OCI-LY1 (cell line): ENCODE measurements around the gene OR9Q1.

Source experiments
- H2AFZ ChIP-seq: fragments of 200-600 bp; sonication (generic), shearing (Covaris generic); 2 replicates; pipeline ENCODE4 v1.6.0; 2014; ENCODE audit warnings: antibody characterized with exemption, mild to moderate bottlenecking, low read length
- H3F3A ChIP-seq: fragments of 200-600 bp; sonication (generic), shearing (Covaris generic); 2 replicates; pipeline ENCODE4 v1.6.0; 2014; ENCODE audit warnings: mild to moderate bottlenecking, antibody characterized with exemption, low read length, moderate library complexity; ENCODE audit not compliant: insufficient read depth
- H3K27ac ChIP-seq: fragments of 200-600 bp; sonication (generic); 2 replicates; pipeline ENCODE4 v1.5.1; 2014; ENCODE audit warnings: low read length, mixed run types, mild to moderate bottlenecking, low read depth; ENCODE audit not compliant: poor library complexity, severe bottlenecking
- H3K27me3 ChIP-seq: fragments of 200-600 bp; sonication (generic); 2 replicates; pipeline ENCODE4 v1.6.0; 2014; ENCODE audit warnings: antibody characterized with exemption, mild to moderate bottlenecking, low read length, moderate library complexity; ENCODE audit not compliant: insufficient read depth
- H3K36me3 ChIP-seq: fragments of 200-600 bp; sonication (generic); 2 replicates; pipeline ENCODE4 v1.6.1; 2014; ENCODE audit warnings: mild to moderate bottlenecking, antibody characterized with exemption, low read length, moderate library complexity, mixed read lengths; ENCODE audit not compliant: insufficient read depth
- H3K4me1 ChIP-seq: fragments of 200-600 bp; sonication (generic); 2 replicates; pipeline ENCODE4 v1.5.1; 2014; ENCODE audit warnings: mild to moderate bottlenecking, low read length, moderate library complexity; ENCODE audit not compliant: insufficient read depth, severe bottlenecking
- H3K4me2 ChIP-seq: fragments of 200-600 bp; sonication (generic), shearing (Covaris generic); 2 replicates; pipeline ENCODE4 v1.6.1; 2014; ENCODE audit warnings: low read length
- H3K4me3 ChIP-seq: fragments of 200-600 bp; sonication (generic); 2 replicates; pipeline ENCODE4 v1.5.1; 2014; ENCODE audit warnings: low read length, low read depth, mild to moderate bottlenecking, mixed read lengths; ENCODE audit not compliant: poor library complexity, severe bottlenecking
- H3K79me2 ChIP-seq: fragments of 200-600 bp; shearing (Covaris generic); 2 replicates; pipeline ENCODE4 v1.6.1; 2016; ENCODE audit warnings: mixed run types, low read length, mixed read lengths; ENCODE audit not compliant: insufficient read depth
- H3K9ac ChIP-seq: fragments of 200-600 bp; sonication (generic), shearing (Covaris generic); 2 replicates; pipeline ENCODE4 v1.6.1; 2014; ENCODE audit warnings: mild to moderate bottlenecking, low read length, mixed read lengths
- H3K9me2 ChIP-seq: fragments of 200-600 bp; sonication (generic), shearing (Covaris generic); 2 replicates; pipeline ENCODE4 v1.6.1; 2014; ENCODE audit warnings: low read depth, mild to moderate bottlenecking, low read length, mixed read lengths
- H3K9me3 ChIP-seq: fragments of 200-600 bp; shearing (Covaris generic); 2 replicates; pipeline ENCODE4 v1.6.1; 2014; ENCODE audit warnings: low read length, mixed read lengths
- H4K20me1 ChIP-seq: fragments of 200-600 bp; sonication (generic), shearing (Covaris generic); 2 replicates; pipeline ENCODE4 v1.6.0; 2016; ENCODE audit warnings: mild to moderate bottlenecking, low read length; ENCODE audit not compliant: insufficient read depth
- CTCF ChIP-seq: fragments of 200-600 bp; sonication (generic), shearing (Covaris generic); IDR thresholded peaks from 2 replicates; pipeline ENCODE4 v1.5.1; 2017; ENCODE audit warnings: mild to moderate bottlenecking, antibody characterized with exemption, low read length, moderate library complexity, mixed read lengths
- EZH2 ChIP-seq: fragments of 200-600 bp; sonication (generic), shearing (Covaris generic); IDR thresholded peaks from 2 replicates; pipeline ENCODE4 v1.8.0; 2017; ENCODE audit warnings: borderline replicate concordance, mixed run types, mild to moderate bottlenecking, antibody characterized with exemption, low read length, moderate library complexity, mixed read lengths

The OR9Q1 gene

GRCh38 chr11:58133309-58134076 lies 109.8 kb downstream of the OR9Q1 start:
- no peak for TF ChIP-seq EZH2
- TF ChIP-seq CTCF, result no peak
- Histone ChIP-seq H3K27ac (no peak overlapping the region), H3K9me2 (no peaks in the 10 kb centered on the region)

GRCh38 chr11:58134151-58134550 lies 110.5 kb downstream of the OR9Q1 start:
- H3K36me3 ChIP-seq, result no peaks in the 10 kb centered on the region
- no peak overlapping the region for H3K4me2 ChIP-seq
- no peak overlapping the region for H3K4me3 ChIP-seq
- no peaks in the 10 kb centered on the region for H4K20me1 ChIP-seq
- H3K79me2 ChIP-seq, result no peaks in the 10 kb centered on the region
- no peaks in the 10 kb centered on the region for H3K4me1 ChIP-seq
- H3K27me3 ChIP-seq, result no peaks in the 10 kb centered on the region
- TF ChIP-seq CTCF, result no peak
- TF ChIP-seq EZH2, result no peak
- H3K27ac ChIP-seq, result no peak overlapping the region
- H2AFZ ChIP-seq, result no peak overlapping the region
- no peaks in the 10 kb centered on the region for H3K9me2 ChIP-seq
- H3F3A ChIP-seq, result no peaks in the 10 kb centered on the region
- no peak overlapping the region for H3K9ac ChIP-seq
- H3K9me3 ChIP-seq, result no peaks in the 10 kb centered on the region

More at GRCh38 chr11:58133309-58134076, 109.8 kb downstream of the OR9Q1 start:
- Histone ChIP-seq H3K4me1 (no peaks in the 10 kb centered on the region), H3K27me3 (no peaks in the 10 kb centered on the region), H3K36me3 (no peaks in the 10 kb centered on the region), H4K20me1 (no peaks in the 10 kb centered on the region), H3K4me2 (no peak overlapping the region), H3K79me2 (no peaks in the 10 kb centered on the region), H2AFZ (no peak overlapping the region), H3K4me3 (no peak overlapping the region), H3K9ac (no peak overlapping the region), H3K9me3 (no peaks in the 10 kb centered on the region), H3F3A (no peaks in the 10 kb centered on the region)

GRCh38 chr11:58135171-58135570 lies 111.5 kb downstream of the OR9Q1 start:
- Histone ChIP-seq H3K9me3 (no peaks in the 10 kb centered on the region), H3K4me2 (no peak overlapping the region), H3K79me2 (no peaks in the 10 kb centered on the region), H3K36me3 (no peaks in the 10 kb centered on the region), H3F3A (no peaks in the 10 kb centered on the region), H2AFZ (no peak overlapping the region), H3K9ac (no peak overlapping the region), H3K27me3 (no peaks in the 10 kb centered on the region), H3K4me3 (no peak overlapping the region), H3K4me1 (no peaks in the 10 kb centered on the region), H3K9me2 (no peaks in the 10 kb centered on the region), H4K20me1 (no peaks in the 10 kb centered on the region), H3K27ac (no peak overlapping the region)
- no peak for TF ChIP-seq CTCF
- TF ChIP-seq EZH2, result no peak
